Activated T-helper 1 cell treated with Interleukin-2 at 50 U/mL for 16 hours (primary cell): ENCODE measurements around the gene CXADR.
A peak's percentile ranks its signal among the peaks of the same experiment; 100 is the strongest.

ENCODE experiments used
- DNase-seq: peaks from one replicate; pipeline ENCODE4 v3.0.0-alpha.2; 2020; ENCODE audit warnings: low read depth

Gene CXADR

DNA sequence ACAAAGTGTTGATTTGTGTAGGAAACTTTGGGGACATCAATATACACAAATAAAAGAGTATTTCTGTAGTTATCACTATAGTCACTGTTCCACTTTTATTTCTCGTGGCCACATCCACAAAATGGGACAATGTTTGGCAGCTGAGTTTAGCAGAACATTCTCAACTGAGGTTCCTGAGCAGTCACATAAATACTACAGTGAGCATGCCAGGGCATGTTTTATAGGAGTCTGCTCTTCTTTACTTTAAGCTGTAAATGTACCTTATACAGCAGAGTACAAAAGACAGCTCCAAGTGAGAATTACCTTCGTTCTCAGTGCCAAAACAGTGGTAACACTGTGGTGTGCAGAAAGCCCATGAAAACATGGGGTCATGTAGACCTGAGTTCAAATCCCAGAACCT lies 94.8 kb downstream of the CXADR start:
- no peak for DNase-seq

GRCh38 chr21:17609681-17610080 lies 96.8 kb downstream of the CXADR start:
- no peak for DNase-seq

DNA sequence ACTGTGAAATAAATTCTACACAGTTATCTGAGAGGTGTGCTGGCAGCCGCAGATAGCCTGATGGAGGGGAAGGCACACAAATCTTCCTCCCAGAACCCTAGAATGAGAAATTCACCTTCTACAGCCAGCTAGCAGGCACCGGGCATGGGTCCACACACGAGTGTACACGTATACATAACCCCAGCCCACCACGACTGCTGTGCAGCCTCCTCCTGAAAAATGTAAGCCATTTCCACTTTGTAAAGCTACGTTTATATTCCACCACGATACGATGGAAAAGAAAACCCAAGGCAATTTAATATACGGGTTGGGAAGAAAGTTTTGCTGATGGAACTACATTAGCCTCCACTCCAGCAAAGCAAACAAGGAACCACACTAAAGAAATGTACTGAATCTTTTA lies 98.1 kb downstream of the CXADR start:
- DNase-seq, result no peak

GRCh38 chr21:17611414-17612022 lies 98.7 kb downstream of the CXADR start:
- peak; percentile 50 for DNase-seq

DNA sequence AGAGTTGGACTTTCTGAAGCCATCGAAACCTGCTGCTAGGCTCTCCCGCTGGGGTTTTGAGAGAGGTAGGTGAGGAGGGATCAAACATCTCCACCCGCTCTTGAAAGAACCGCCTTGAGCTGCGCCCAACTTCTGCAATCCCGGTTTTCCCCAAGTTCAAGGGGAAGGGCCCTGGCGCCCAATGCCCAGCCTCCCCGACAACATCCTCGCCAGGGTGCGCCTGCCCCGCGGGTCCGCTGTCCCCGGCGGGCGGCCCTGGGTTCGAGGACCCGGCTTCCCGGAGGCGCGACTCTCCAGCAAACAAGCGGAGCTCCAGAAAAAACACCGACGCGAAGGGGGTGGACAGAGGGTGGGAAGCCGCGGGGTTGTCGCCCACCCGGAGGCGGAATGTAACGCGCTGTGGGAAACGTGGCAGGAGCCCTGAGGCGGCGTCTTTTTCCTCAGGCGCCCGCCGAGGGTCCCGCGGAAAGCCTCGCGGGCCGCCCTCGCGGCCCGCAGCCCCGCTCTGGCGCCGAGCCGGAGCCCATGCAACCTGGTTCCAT lies 99.3 kb downstream of the CXADR start:
- DNase-seq, result peak; percentile 2

GRCh38 chr21:17612565-17613241 lies 99.9 kb downstream of the CXADR start, which contains the start of gene BTG3:
BTG3 (minus strand) TSS chr21:17612901; CDS start chr21:17609144, 3,757 bp downstream.
- DNase-seq, result peak; percentile 76

- DNase-seq, result no peak
These were observed 100.4 kb downstream of the CXADR start for GRCh38 chr21:17613242-17613676.

GRCh38 chr21:17616831-17617230 lies 104.0 kb downstream of the CXADR start:
- DNase-seq, result no peak

DNA sequence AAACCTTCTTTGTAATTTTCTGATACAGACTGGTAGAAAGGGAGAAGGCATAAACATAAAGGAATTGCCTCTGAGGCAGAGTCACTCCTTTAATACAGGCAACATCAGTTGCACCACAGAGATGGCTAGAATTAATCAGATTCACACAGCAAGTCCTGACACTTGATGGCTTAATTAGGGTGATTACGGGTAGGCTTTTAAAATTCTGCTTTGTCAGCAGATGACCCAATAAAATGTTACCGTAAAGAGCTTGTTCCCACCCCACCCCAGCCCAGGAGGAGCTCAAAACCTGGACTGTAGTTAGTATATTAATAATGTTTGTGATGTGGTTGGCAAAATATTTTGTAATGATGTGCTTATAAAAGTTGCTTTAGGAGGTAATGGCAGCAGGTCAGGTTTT lies 109.2 kb downstream of the CXADR start:
- no peak for DNase-seq

- no peak for DNase-seq
These were observed 118.4 kb downstream of the CXADR start for GRCh38 chr21:17631195-17631594.

DNA sequence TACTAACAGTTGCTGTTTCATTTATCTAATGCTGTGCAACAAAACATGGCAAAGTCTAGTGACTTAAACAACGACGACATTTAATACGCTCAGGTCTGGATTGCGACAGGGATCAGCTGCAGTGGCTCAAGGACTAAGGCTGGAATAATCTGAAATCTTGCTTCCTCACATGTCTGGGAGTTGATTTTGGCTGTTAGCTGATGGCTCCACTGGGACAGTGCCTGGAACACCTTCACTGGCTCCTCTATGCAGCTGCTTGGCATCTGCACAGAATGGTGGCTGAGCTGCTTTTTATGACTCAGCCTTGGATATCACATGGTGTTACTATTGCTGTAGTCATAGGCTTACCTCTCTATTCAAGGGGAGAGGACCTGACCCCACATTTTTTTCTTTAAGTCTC lies 123.9 kb downstream of the CXADR start:
- DNase-seq, result no peak

DNA sequence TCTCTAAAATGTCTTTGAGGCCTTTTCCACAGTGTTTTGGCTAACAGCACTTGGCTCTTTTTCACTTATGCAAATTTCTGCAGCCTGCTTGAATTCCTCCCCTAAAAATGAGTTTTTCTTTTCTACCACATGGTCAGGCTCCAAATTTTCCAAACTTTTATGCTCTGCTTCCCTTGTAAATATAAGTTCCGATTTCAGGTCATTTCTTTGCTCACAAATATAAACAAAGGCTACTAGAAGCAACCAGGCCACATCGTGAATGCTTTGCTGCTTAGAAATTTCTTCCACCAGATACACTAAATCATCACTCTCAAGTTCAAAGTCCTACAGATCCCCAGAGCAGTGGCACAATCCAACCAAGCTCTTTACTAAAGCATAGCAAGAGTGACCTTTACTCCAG lies 128.0 kb downstream of the CXADR start:
- no peak for DNase-seq
